HL-60 (cell line): ENCODE measurements around the gene HDGFL2.

ENCODE experiments used
- GABPA ChIP-seq: IDR thresholded peaks from 2 replicates; pipeline ENCODE4 v1.6.1; 2012; ENCODE audit warnings: low read depth
- POLR2AphosphoS5 ChIP-seq: IDR thresholded peaks from 2 replicates; pipeline ENCODE4 v1.6.1; 2012; ENCODE audit warnings: low read depth
- SPI1 ChIP-seq: IDR thresholded peaks from 2 replicates; pipeline ENCODE4 v1.6.1; 2012; ENCODE audit warnings: low read depth, mild to moderate bottlenecking, borderline replicate concordance
- TF ChIP-seq, protein P1 (sequence below): IDR thresholded peaks from one replicate; pipeline ENCODE4 v1.5.1; 2011; ENCODE audit warnings: low read length, control low read depth, inconsistent platforms; ENCODE audit not compliant: insufficient read depth

DNA sequence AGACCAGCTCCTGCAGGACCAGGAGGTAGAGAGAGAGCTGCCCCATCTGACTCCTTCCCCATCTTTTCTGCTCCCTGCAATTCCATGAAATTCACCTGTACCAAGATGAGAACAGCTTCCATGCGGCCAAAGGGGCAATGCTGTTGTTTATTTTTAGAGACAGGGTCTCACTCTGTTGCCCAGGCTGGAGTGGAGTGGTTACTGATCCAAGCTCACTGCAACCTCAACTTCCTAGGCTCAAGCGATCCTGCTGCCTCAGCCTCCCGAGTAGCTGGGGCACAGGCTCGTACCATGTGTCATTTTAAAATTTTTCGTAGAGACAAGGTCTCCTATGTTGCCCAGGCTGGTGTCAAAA is 49.8 kb downstream of the HDGFL2 start:
- TF ChIP-seq, protein P1, sequence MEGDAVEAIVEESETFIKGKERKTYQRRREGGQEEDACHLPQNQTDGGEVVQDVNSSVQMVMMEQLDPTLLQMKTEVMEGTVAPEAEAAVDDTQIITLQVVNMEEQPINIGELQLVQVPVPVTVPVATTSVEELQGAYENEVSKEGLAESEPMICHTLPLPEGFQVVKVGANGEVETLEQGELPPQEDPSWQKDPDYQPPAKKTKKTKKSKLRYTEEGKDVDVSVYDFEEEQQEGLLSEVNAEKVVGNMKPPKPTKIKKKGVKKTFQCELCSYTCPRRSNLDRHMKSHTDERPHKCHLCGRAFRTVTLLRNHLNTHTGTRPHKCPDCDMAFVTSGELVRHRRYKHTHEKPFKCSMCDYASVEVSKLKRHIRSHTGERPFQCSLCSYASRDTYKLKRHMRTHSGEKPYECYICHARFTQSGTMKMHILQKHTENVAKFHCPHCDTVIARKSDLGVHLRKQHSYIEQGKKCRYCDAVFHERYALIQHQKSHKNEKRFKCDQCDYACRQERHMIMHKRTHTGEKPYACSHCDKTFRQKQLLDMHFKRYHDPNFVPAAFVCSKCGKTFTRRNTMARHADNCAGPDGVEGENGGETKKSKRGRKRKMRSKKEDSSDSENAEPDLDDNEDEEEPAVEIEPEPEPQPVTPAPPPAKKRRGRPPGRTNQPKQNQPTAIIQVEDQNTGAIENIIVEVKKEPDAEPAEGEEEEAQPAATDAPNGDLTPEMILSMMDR = no peak
- TF ChIP-seq POLR2AphosphoS5 = no peak
- no peak for TF ChIP-seq SPI1
- no peak for TF ChIP-seq GABPA
